H9 (cell line): ENCODE measurements around the gene BRCA2. TPM values are rescaled to one million over a fixed set of nuclear protein-coding genes. Genes with fewer than 3 reads are reported as not detected.

Experiments
- DNase-seq: peaks from one replicate; pipeline ENCODE4 v3.0.0-alpha.2; 2017
- H2AFZ ChIP-seq: one replicate; pipeline ENCODE4 v1.6.1; 2013; ENCODE audit warnings: mild to moderate bottlenecking, low read length, control low read depth, moderate library complexity
- H2AK5ac ChIP-seq: 2 replicates; pipeline ENCODE4 v1.6.1; 2013; ENCODE audit warnings: low read length, control low read depth, mixed read lengths; ENCODE audit not compliant: insufficient read length
- H2BK120ac ChIP-seq: one replicate; pipeline ENCODE4 v1.6.1; 2013; ENCODE audit warnings: low read depth, mild to moderate bottlenecking, low read length, control low read depth, inconsistent platforms; ENCODE audit not compliant: poor library complexity, severe bottlenecking
- H2BK12ac ChIP-seq: 2 replicates; pipeline ENCODE4 v1.6.1; 2013; ENCODE audit warnings: low read length, control low read depth, mixed read lengths, low read depth; ENCODE audit not compliant: insufficient read length
- H2BK15ac ChIP-seq: 2 replicates; pipeline ENCODE4 v1.6.1; 2013; ENCODE audit warnings: low read depth, low read length, control low read depth
- H2BK20ac ChIP-seq: one replicate; pipeline ENCODE4 v1.6.1; 2013; ENCODE audit warnings: low read depth, mild to moderate bottlenecking, low read length, control low read depth, inconsistent platforms; ENCODE audit not compliant: poor library complexity, severe bottlenecking
- H2BK5ac ChIP-seq: 2 replicates; pipeline ENCODE4 v1.6.1; 2013; ENCODE audit warnings: low read length, control low read depth, mixed read lengths; ENCODE audit not compliant: insufficient read length
- H3K14ac ChIP-seq: 2 replicates; pipeline ENCODE4 v1.6.1; 2013; ENCODE audit warnings: low read length, control low read depth; ENCODE audit not compliant: insufficient read depth
- H3K18ac ChIP-seq: 2 replicates; pipeline ENCODE4 v1.6.1; 2013; ENCODE audit warnings: low read depth, mild to moderate bottlenecking, mixed read lengths, low read length, control low read depth; ENCODE audit not compliant: insufficient read length
- H3K23ac ChIP-seq: 2 replicates; pipeline ENCODE4 v1.6.1; 2013; ENCODE audit warnings: low read length, control low read depth, mixed read lengths, low read depth; ENCODE audit not compliant: insufficient read length
- H3K23me2 ChIP-seq: 2 replicates; pipeline ENCODE4 v1.6.1; 2013; ENCODE audit warnings: low read depth, mild to moderate bottlenecking, mixed read lengths, low read length, control low read depth; ENCODE audit not compliant: insufficient read length, poor library complexity, severe bottlenecking
- H3K27ac ChIP-seq: 2 replicates; pipeline ENCODE4 v1.5.1; 2013; ENCODE audit warnings: low read length, control low read depth, mixed read lengths, low read depth; ENCODE audit not compliant: insufficient read length
- H3K27me3 ChIP-seq: 2 replicates; pipeline ENCODE4 v1.6.1; 2013; ENCODE audit warnings: low read length, control low read depth, inconsistent platforms; ENCODE audit not compliant: insufficient read depth
- H3K4ac ChIP-seq: 2 replicates; pipeline ENCODE4 v1.6.1; 2013; ENCODE audit warnings: low read depth, mild to moderate bottlenecking, control low read depth, inconsistent platforms, low read length, moderate library complexity
- H3K4me1 ChIP-seq: 2 replicates; pipeline ENCODE4 v1.6.1; 2013; ENCODE audit warnings: low read length, control low read depth, inconsistent platforms; ENCODE audit not compliant: insufficient read depth
- H3K4me2 ChIP-seq: 2 replicates; pipeline ENCODE4 v1.6.1; 2013; ENCODE audit warnings: low read length, control low read depth, mixed read lengths; ENCODE audit not compliant: insufficient read length, insufficient read depth
- H3K56ac ChIP-seq: 2 replicates; pipeline ENCODE4 v1.6.1; 2013; ENCODE audit warnings: low read depth, mild to moderate bottlenecking, mixed read lengths, low read length, control low read depth; ENCODE audit not compliant: insufficient read length
- H3K79me1 ChIP-seq: 2 replicates; pipeline ENCODE4 v1.6.1; 2013; ENCODE audit warnings: low read depth, mild to moderate bottlenecking, moderate library complexity, low read length, control low read depth, inconsistent platforms; ENCODE audit not compliant: insufficient read depth, poor library complexity, severe bottlenecking
- H3K79me2 ChIP-seq: 2 replicates; pipeline ENCODE4 v1.6.1; 2013; ENCODE audit warnings: low read length, control low read depth, inconsistent platforms; ENCODE audit not compliant: insufficient read depth
- H3K9ac ChIP-seq: 2 replicates; pipeline ENCODE4 v1.6.1; 2013; ENCODE audit warnings: low read length, control low read depth, mixed read lengths; ENCODE audit not compliant: insufficient read length; ENCODE audit errors: extremely low read depth
- H3K9me3 ChIP-seq: one replicate; pipeline ENCODE4 v1.6.1; 2013; ENCODE audit warnings: low read depth, low read length, inconsistent platforms; ENCODE audit not compliant: control insufficient read depth
- H3T11ph ChIP-seq: one replicate; pipeline ENCODE4 v1.6.1; 2013; ENCODE audit warnings: mild to moderate bottlenecking, low read length, control low read depth, inconsistent platforms
- H4K20me1 ChIP-seq: one replicate; pipeline ENCODE4 v1.6.1; 2013; ENCODE audit not compliant: control insufficient read depth, insufficient read length, insufficient read depth
- H4K5ac ChIP-seq: 2 replicates; pipeline ENCODE4 v1.6.1; 2013; ENCODE audit warnings: low read depth, mild to moderate bottlenecking, mixed read lengths, low read length, control low read depth; ENCODE audit not compliant: insufficient read length
- H4K8ac ChIP-seq: replicated peaks from 2 replicates; pipeline ENCODE4 v1.6.1; 2013; ENCODE audit warnings: low read length, control low read depth, mixed read lengths, low read depth; ENCODE audit not compliant: insufficient read length
- H4K91ac ChIP-seq: 2 replicates; pipeline ENCODE4 v1.6.1; 2013; ENCODE audit warnings: low read depth, mild to moderate bottlenecking, moderate library complexity, mixed read lengths, low read length, control low read depth; ENCODE audit not compliant: insufficient read length
- H3K27ac Mint-ChIP-seq, 3 experiments: 2 replicates in 2 of 3; 3 replicates in 1 of 3; pipeline ENCODE4 v1.8.0; 2020 to 2021; ENCODE audit warnings: mixed read lengths in 3 of 3, mild to moderate bottlenecking in 1 of 3, moderate library complexity in 1 of 3
- H3K27me3 Mint-ChIP-seq: 2 replicates; pipeline ENCODE4 v1.8.0; 2021; ENCODE audit warnings: low read depth, mild to moderate bottlenecking, moderate library complexity, mixed read lengths
- H3K36me3 Mint-ChIP-seq, 3 experiments: 2 replicates in 2 of 3; 3 replicates in 1 of 3; pipeline ENCODE4 v1.8.0; 2020 to 2021; ENCODE audit warnings: low read depth in 3 of 3, mixed read lengths in 3 of 3; ENCODE audit not compliant: insufficient read depth in 1 of 3
- H3K4me1 Mint-ChIP-seq, 2 experiments: 2 replicates each; pipeline ENCODE4 v1.8.0; 2020; ENCODE audit warnings: mixed read lengths in 2 of 2
- H3K4me3 Mint-ChIP-seq, 2 experiments: 2 replicates in 1 of 2; 3 replicates in 1 of 2; pipeline ENCODE4 v1.8.0; 2020 to 2021; ENCODE audit warnings: mild to moderate bottlenecking in 2 of 2, mixed read lengths in 2 of 2, moderate library complexity in 1 of 2
- H3K9me3 Mint-ChIP-seq, 2 experiments: 2 replicates in 1 of 2; 3 replicates in 1 of 2; pipeline ENCODE4 v1.8.0; 2020; ENCODE audit warnings: mild to moderate bottlenecking in 2 of 2, mixed read lengths in 2 of 2, moderate library complexity in 1 of 2
- WGBS: extraction: QIAGEN DNeasy Blood & Tissue Kit; methylation state at CpG from one replicate; pipeline ENCODE4 v1.1.7; 2013; ENCODE audit warnings: missing lambda C conversion rate, low lambda C conversion rate, mixed read lengths; ENCODE audit not compliant: insufficient read length; ENCODE audit errors: extremely low coverage; 5-methylcytosine and 5-hydroxymethylcytosine counted together
- total RNA-seq: library from RNA; stranded (reverse); gene quantifications from 2 replicates; pipeline ENCODE4 v1.2.1, GENCODE V29; 2021
- TF ChIP-seq, protein P1 (sequence below): fragments of 200-600 bp; sonication (generic); conservative IDR thresholded peaks from 3 replicates; pipeline ENCODE4 v1.8.0; 2021; ENCODE audit warnings: antibody characterized with exemption, mild to moderate bottlenecking

Gene BRCA2
- total RNA-seq, 1 experiment from 2014 or later = 17.0 TPM

DNA sequence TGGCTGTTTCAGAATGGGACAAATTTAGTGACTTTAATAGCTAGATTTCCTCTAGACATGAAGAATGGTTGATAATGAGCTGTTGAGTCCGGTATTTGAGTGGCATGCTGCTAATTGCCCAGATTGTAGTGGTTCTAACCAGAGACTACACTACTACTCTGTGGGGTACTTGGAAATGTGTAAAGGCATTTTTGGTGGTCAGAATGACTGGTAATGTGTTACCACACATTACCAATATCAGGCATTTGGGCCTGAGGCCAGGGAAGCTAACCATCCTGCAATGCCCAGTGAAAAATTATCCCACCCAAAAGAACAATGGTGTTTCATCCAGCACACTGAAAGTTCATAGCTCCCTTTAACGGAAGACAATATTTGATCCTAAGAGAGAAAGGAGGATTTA, 130.2 kb downstream of the BRCA2 start:
- Histone ChIP-seq H2AFZ (no peak overlapping the region), H2BK5ac (no peak overlapping the region), H3K4ac (no peak overlapping the region), H3K18ac (no peak overlapping the region), H2BK20ac (no peak overlapping the region), H3K79me2 (no peaks in the 10 kb centered on the region), H3K14ac (no peak overlapping the region), H2BK15ac (no peak overlapping the region), H4K20me1 (no peaks in the 10 kb centered on the region), H3K4me1 (no peaks in the 10 kb centered on the region), H3K27ac (no peak overlapping the region), H2BK120ac (no peak overlapping the region), H3K4me2 (no peak overlapping the region), H4K8ac (no peak overlapping the region), H3K27me3 (no peaks in the 10 kb centered on the region), H2BK12ac (no peak overlapping the region), H4K91ac (no peak overlapping the region), H3T11ph (no peak overlapping the region), H2AK5ac (no peak overlapping the region), H3K9me3 (no peaks in the 10 kb centered on the region), H3K9ac (no peak overlapping the region), H3K79me1 (no peaks in the 10 kb centered on the region), H3K23ac (no peak overlapping the region), H3K23me2 (no peaks in the 10 kb centered on the region), H3K56ac (no peak overlapping the region), H4K5ac (no peak overlapping the region)
- no peaks in the 10 kb centered on the region for H3K4me1 Mint-ChIP-seq
- H3K27ac Mint-ChIP-seq = no peak overlapping the region
- H3K27me3 Mint-ChIP-seq = no peaks in the 10 kb centered on the region
- H3K4me3 Mint-ChIP-seq = no peak overlapping the region
- no peaks in the 10 kb centered on the region for H3K9me3 Mint-ChIP-seq
- H3K36me3 Mint-ChIP-seq = no peaks in the 10 kb centered on the region
- TF ChIP-seq, protein P1, sequence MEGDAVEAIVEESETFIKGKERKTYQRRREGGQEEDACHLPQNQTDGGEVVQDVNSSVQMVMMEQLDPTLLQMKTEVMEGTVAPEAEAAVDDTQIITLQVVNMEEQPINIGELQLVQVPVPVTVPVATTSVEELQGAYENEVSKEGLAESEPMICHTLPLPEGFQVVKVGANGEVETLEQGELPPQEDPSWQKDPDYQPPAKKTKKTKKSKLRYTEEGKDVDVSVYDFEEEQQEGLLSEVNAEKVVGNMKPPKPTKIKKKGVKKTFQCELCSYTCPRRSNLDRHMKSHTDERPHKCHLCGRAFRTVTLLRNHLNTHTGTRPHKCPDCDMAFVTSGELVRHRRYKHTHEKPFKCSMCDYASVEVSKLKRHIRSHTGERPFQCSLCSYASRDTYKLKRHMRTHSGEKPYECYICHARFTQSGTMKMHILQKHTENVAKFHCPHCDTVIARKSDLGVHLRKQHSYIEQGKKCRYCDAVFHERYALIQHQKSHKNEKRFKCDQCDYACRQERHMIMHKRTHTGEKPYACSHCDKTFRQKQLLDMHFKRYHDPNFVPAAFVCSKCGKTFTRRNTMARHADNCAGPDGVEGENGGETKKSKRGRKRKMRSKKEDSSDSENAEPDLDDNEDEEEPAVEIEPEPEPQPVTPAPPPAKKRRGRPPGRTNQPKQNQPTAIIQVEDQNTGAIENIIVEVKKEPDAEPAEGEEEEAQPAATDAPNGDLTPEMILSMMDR = no peak
- no peak for DNase-seq
- WGBS = no CpG with 5 or more reads among the region's 2 CpGs
